ENCODE data around the gene CMPK2. TPM values are rescaled to one million over a fixed set of nuclear protein-coding genes. Genes with fewer than 3 reads are reported as not detected.

The CMPK2 gene
- total RNA-seq, 1 donor from 2014 or later = 3.1 TPM

DNA sequence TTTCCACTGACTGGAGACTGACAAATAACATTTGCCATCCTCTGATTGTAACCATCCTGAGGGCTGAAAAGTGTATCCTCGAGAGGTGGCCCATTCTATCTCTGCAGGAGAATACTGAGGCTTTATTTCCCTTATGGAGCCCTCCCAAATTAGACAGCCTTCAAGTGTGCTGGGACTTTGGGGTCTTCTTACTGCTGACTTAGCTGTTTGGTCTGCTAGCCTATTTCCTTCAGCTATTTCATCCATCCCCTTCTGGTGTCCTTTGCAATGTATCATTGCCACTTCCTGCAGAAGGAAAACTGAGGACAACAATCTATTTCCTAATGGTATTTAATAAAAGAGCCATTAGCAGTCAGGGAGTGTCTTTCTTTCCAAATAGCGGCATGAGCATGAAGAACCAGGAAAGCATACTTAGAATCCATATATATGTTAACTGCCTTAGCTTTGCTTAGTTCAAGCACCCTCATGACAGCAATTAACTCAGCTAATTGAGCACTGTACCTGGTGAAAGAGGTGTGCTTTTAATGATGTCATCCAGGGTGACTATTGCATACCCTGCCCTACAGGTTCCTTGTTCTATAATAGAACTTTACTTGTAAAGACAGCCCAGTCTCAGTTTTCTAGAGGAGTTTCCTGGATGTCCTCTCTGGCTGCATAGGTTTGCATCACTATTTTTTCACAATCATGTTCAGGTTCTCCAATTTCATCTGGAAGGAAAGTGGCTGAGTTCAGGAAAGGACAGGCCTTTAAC is 24.0 kb downstream of the CMPK2 start:
- no peak for DNase-seq

- DNase-seq = no peak
Measured at GRCh38 chr2:6838673-6839319, 26.9 kb downstream of the CMPK2 start.

- no peak for DNase-seq
Measured at GRCh38 chr2:6835467-6835866, 30.2 kb downstream of the CMPK2 start.

GRCh38 chr2:6834163-6834562 is 31.5 kb downstream of the CMPK2 start:
- no peak for DNase-seq

DNA sequence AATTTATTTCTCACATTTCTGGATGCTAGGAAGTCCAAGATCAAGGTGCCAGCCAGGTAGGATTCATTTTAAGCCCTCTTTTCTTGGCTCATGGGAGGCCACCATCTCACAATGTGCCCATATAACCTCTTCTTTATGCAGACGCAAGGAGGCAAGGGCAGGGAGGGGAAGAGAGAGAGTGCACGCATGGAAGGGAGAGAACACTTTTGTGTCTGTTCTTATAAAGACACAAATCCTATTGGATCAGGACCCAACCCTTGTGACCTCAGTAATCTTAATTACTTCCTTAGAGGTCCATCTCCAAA is 32.5 kb downstream of the CMPK2 start:
- no peak for DNase-seq

- no peak for DNase-seq
Measured at GRCh38 chr2:6832596-6833299, 33.0 kb downstream of the CMPK2 start.

GRCh38 chr2:6831229-6831628 is 34.5 kb downstream of the CMPK2 start:
- no peak for DNase-seq

GRCh38 chr2:6828299-6828584 is 37.5 kb downstream of the CMPK2 start:
- peak; percentile 74 for DNase-seq

GRCh38 chr2:6827566-6828298 is 38.0 kb downstream of the CMPK2 start:
- peak; percentile 66 for DNase-seq

DNA sequence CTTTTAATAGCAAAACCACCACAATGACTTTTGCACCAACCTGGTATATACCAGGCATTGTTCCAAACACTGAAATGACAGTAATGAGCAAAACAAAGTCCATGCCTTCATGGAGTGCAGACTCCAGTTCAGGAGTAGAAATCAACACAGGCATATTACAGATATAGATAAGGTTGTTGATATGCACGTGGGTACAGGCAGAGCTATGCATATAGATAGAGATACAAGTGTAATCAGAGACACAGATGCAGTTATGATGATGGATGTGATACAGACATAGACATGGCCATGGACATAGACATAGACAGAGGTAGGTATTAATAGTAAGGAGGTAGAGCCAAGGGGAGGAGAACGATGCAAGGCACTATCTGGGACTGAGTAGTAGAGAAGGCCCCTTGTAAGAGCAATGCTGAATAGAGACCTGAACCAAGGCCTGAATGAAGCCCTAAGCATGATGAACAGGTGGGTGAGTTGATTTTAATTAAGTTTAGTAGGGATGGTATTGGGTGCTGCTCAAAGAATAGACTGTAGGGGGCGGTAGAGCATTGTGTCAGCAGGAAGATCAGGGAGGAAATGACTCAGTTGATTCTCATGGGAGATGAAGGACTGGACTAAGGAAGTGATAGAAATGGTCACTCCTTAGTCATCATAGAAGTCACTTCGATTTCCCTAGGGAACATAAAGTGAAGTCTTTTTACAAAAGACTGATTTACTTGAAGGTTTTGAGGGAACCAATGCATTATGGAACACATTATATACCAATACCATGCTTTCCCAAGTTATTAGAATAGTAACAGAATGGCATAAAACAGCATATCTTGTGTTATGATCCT is 39.4 kb downstream of the CMPK2 start:
- no peak for DNase-seq

- DNase-seq = no peak
Measured at GRCh38 chr2:6824962-6825361, 40.7 kb downstream of the CMPK2 start.

GRCh38 chr2:6823111-6823510 is 42.6 kb downstream of the CMPK2 start:
- peak; percentile 32 for DNase-seq

- DNase-seq = no peak
Measured at GRCh38 chr2:6822406-6822805, 43.3 kb downstream of the CMPK2 start.

DNA sequence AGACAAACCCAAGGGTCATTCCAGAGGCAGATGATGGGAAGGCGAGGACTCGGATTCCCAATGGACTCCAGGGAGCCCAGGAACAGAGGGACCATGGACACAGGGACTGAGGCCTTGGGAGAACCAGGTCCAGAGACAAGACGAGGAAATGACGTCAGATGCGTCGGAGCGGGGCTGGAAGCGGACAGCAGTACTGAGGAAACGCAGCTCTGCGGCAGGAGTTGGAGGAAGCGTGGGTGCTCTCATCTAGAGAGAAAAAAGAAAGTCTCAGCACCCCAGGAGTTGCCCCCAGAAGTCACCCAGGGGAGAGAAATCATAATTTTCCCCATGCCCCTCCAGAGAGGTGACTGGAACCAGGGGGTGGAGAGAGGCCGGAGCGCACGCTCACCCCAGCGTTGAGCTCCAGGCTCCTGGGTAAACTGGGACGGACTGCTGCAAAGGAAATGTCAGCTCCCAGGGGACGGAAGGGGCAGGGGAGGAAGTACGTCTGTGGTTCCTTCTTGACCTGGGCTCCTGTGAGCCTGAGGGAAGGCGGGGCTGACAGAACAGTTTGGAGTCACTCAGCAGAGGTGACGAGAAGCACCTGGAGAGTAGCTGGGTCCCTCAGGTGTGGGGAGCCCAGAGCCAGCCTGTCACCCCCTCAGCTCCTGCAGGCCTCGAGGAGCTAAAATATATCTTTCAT is 44.7 kb downstream of the CMPK2 start:
- DNase-seq = no peak

GRCh38 chr2:6820236-6820635 is 45.5 kb downstream of the CMPK2 start:
- no peak for DNase-seq

GRCh38 chr2:6819668-6820067 is 46.0 kb downstream of the CMPK2 start:
- DNase-seq = no peak

DNA sequence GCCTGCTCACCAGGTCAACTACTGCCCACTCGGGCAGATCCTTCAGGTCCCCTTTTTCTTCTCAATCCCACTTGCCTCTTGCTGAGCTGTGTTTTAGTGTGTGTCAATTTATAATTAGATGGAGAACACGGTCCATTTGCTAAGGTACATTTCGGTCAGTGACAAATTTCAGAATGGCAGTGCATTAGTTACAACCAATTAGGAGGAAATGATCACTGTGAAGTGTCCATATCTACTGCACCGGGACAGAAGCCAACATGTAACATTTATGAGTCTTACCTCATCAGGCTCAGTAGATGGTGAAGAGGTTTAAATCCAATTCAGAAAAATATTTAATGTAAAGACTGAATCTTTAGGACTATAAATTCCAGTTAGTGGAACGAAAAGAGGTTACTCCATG is 47.7 kb downstream of the CMPK2 start:
- no peak for DNase-seq

GRCh38 chr2:6814869-6815268 is 50.8 kb downstream of the CMPK2 start:
- no peak for DNase-seq

GRCh38 chr2:6814312-6814711 is 51.4 kb downstream of the CMPK2 start:
- DNase-seq = no peak

GRCh38 chr2:6813573-6813972 is 52.1 kb downstream of the CMPK2 start:
- DNase-seq = no peak

DNA sequence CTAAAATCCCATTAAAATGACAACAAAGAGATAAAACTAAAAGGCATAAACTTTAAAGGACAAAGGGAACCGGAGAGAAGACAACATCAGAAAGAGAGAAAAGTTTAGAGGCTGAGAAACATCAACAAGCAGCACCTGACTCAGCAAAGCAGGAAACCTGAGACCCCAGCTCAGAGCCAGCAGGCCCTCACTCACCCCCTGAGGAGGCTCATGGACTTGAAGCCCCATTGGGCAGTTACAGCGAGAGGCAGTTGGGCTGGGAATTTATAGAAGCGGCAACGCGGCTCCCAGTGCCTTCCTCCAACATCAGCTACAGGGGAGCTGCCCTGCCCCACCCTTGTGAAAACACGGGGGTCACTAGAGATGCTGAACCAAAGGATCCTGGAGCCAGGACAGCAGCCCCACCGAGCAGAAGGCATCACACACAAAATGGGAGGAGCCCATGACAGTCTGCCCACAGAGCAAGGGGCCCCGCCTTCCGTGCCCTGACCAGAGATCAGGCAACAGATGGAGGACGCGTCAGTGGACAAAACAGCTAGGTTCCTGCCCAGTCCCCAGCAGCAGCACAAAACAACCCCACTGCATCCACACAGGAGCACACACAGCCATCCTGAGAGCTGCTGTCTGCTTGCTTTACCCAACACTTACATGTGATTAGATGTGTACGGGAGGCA is 52.7 kb downstream of the CMPK2 start:
- DNase-seq = no peak
